Measurements from ENCODE around the gene CCT8L2.
"Not testable (repeated sequence)": the region's sequence is repeated elsewhere in the genome, so short reads cannot be mapped to it uniquely, and the experiment has no call there.

The CCT8L2 gene

DNA sequence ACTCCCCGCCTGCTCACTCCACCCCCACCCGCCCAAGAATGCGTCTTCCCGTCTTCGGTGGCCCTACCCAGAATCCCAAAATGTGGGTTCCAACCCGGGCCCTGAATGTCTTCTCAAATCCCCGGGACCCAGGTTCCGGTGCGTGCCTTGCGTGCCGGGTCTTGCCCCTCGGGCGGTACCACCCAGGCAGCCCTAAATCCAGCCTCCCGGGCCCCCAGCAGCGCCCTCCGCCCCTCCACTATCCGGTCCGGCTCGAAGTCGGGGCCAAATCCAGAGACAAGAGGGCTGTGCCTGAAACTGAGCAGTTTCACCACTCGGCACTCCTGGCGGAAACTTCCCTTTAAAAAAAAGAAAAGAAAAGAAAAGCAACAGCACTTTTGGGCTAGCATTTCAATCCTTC is 16.3 kb upstream of the CCT8L2 start:
- no peak overlapping the region for H3K4me3 ChIP-seq (replicated peaks; ENCODE audit: low read depth, low read length)
- H3K36me3 ChIP-seq (ENCODE audit: control insufficient read depth, insufficient read depth, low read length), result no peaks in the 10 kb centered on the region
- no peak for DNase-seq (ENCODE audit: extremely low read depth, insufficient read length)
- no peaks in the 10 kb centered on the region for H3K27me3 ChIP-seq (replicated peaks; ENCODE audit: control insufficient read depth, insufficient read depth, low read length)
- TF ChIP-seq, protein P1, sequence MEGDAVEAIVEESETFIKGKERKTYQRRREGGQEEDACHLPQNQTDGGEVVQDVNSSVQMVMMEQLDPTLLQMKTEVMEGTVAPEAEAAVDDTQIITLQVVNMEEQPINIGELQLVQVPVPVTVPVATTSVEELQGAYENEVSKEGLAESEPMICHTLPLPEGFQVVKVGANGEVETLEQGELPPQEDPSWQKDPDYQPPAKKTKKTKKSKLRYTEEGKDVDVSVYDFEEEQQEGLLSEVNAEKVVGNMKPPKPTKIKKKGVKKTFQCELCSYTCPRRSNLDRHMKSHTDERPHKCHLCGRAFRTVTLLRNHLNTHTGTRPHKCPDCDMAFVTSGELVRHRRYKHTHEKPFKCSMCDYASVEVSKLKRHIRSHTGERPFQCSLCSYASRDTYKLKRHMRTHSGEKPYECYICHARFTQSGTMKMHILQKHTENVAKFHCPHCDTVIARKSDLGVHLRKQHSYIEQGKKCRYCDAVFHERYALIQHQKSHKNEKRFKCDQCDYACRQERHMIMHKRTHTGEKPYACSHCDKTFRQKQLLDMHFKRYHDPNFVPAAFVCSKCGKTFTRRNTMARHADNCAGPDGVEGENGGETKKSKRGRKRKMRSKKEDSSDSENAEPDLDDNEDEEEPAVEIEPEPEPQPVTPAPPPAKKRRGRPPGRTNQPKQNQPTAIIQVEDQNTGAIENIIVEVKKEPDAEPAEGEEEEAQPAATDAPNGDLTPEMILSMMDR (IDR thresholded peaks at IDR 0.05; ENCODE audit: insufficient read depth, low read length, poor library complexity, severe bottlenecking), result no peak

DNA sequence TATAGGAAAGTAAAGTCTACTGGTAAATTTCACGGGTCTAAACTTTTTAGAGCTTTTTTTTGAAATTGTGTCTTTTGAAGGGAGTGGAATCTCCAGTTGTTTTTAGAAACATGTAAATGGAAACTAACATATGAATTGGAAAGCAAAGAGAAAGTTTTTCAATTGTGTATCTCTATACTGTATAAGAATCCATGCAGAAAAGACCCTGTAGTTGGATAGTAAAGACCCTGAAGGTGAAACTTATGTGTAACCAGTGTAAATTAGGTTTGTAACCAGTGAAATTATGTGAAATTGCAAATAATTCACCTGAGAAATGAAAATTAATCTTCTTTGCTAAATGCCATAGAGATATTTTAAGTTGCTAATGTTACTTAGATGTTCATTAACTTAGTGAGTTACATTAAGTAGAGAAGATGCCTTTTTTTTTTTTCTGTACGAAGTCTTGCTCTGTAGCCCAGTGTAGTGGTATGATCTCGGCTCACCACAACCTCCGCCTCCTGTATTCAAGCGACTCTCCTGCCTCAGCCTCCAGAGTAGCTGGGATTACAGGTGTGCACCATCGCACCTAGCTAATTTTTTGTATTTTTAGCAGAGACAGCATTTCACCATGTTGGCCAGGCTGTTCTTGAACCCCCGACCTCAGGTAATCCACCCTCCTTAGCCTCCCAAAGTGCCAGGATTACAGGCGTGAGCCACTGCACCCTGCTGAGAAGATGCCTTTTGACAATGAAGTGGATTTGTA is 11.8 kb upstream of the CCT8L2 start:
- not testable (repeated sequence) for H3K27me3 ChIP-seq (replicated peaks; ENCODE audit: control insufficient read depth, insufficient read depth, low read length); H3K4me3 ChIP-seq (replicated peaks; ENCODE audit: low read depth, low read length); H3K36me3 ChIP-seq (ENCODE audit: control insufficient read depth, insufficient read depth, low read length); DNase-seq (ENCODE audit: extremely low read depth, insufficient read length)

DNA sequence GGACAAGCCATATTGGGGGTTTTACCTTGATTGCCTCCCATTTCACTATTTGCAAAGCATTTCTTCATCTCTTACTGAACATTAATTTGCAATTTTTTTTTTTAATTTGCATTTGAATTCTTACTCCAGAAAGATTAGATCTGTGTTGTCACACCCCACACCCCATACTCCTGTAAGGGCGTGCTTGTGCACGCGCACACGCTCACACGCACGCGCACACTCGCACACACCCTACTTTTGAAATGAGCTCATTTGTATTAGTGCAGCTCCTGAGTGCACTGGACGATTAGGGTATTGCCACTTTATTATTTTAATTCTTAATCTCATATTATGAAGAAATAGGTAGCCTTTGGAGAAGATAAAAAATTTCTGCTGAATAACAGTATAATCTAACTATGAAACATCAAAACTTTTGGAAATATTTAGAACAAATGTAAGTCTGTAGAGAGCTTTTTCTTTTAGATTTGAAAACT is 11.2 kb upstream of the CCT8L2 start:
- H3K36me3 ChIP-seq (ENCODE audit: control insufficient read depth, insufficient read depth, low read length); DNase-seq (ENCODE audit: extremely low read depth, insufficient read length); H3K4me3 ChIP-seq (replicated peaks; ENCODE audit: low read depth, low read length); H3K27me3 ChIP-seq (replicated peaks; ENCODE audit: control insufficient read depth, insufficient read depth, low read length): not testable (repeated sequence)

DNA sequence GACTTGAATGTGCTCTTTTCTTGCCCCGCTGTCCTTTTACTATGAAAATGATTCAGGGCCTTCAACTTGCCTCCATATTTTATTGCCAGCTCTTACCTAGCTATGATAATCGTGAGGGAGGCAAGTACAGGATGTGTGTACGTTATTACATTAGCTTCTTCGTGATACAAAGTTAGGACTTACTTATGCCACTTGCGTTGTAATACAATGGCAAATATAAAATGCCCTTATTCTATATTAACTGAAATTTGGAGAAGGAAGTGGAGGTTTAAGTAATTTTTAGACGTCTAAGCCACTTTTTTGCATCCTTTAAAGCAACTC is 10.8 kb upstream of the CCT8L2 start:
- H3K27me3 ChIP-seq (replicated peaks; ENCODE audit: control insufficient read depth, insufficient read depth, low read length), result no peaks in the 10 kb centered on the region
- TF ChIP-seq, protein P1 (IDR thresholded peaks at IDR 0.05; ENCODE audit: insufficient read depth, low read length, poor library complexity, severe bottlenecking), result no peak
- no peak overlapping the region for H3K4me3 ChIP-seq (replicated peaks; ENCODE audit: low read depth, low read length)
- no peaks in the 10 kb centered on the region for H3K36me3 ChIP-seq (ENCODE audit: control insufficient read depth, insufficient read depth, low read length)
- no peak for DNase-seq (ENCODE audit: extremely low read depth, insufficient read length)

DNA sequence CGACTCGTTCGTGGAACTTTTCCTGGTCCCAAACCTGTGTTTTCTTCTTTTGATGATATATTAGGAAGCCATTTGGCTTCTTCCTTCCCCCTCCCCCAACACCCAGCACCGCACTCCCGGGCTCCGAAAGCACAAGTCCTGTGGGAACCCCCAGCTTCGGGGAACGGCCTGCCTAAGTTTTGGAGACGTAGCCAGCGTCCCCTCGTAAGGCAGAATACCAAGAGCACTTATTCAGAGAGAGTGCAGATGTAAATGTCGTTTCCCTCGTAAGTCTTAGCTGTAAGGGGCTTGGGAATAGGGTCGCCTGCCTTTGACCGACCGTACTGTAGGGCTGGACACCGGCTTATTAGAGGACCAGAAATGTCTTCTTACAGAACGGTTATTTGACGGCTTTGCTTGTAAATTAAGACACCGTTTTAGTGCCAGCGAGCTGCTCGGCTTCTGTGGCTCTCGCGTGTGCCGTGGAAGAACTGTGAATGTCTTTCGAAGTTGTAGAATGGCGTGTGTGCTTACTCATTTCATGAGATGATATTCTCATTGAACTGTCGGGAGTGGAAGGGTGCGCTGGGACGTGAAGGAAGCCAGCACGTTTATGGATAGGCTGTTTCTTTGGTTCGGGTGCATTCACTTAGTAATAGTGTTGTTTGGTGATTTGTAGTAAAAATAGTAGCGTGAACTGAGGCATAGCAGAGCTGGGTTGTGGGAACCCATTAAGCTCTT is 10.3 kb upstream of the CCT8L2 start:
- not testable (repeated sequence) for H3K27me3 ChIP-seq (replicated peaks; ENCODE audit: control insufficient read depth, insufficient read depth, low read length); DNase-seq (ENCODE audit: extremely low read depth, insufficient read length); H3K36me3 ChIP-seq (ENCODE audit: control insufficient read depth, insufficient read depth, low read length); H3K4me3 ChIP-seq (replicated peaks; ENCODE audit: low read depth, low read length)

DNA sequence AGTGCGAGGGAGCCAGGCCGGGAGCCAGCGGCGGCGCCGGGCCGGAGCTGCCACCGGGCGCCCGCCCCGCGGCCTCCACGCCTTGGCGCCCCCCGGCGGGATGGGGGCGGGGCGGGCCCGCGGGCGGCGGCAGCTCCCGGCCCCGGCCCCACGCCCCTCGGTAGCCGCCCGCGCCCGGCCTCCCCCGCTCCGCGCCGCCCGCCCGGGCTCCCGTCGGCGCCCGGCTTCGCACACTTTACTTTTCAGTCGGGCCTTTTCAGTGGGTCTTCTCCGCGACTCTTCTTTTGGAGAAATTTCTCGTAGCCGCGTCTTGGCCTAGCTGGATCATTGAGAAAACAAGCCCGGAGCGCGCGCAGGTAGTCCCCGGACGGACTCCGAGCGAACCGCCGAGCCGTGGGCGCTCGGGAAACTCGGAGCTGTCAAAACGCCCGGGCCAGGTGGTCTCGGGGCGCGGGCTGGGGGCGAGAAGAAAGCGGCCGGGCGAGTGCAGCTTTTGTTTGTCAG is 9.7 kb upstream of the CCT8L2 start:
- not testable (repeated sequence) for DNase-seq (ENCODE audit: extremely low read depth, insufficient read length); H3K27me3 ChIP-seq (replicated peaks; ENCODE audit: control insufficient read depth, insufficient read depth, low read length); H3K4me3 ChIP-seq (replicated peaks; ENCODE audit: low read depth, low read length); H3K36me3 ChIP-seq (ENCODE audit: control insufficient read depth, insufficient read depth, low read length)

DNA sequence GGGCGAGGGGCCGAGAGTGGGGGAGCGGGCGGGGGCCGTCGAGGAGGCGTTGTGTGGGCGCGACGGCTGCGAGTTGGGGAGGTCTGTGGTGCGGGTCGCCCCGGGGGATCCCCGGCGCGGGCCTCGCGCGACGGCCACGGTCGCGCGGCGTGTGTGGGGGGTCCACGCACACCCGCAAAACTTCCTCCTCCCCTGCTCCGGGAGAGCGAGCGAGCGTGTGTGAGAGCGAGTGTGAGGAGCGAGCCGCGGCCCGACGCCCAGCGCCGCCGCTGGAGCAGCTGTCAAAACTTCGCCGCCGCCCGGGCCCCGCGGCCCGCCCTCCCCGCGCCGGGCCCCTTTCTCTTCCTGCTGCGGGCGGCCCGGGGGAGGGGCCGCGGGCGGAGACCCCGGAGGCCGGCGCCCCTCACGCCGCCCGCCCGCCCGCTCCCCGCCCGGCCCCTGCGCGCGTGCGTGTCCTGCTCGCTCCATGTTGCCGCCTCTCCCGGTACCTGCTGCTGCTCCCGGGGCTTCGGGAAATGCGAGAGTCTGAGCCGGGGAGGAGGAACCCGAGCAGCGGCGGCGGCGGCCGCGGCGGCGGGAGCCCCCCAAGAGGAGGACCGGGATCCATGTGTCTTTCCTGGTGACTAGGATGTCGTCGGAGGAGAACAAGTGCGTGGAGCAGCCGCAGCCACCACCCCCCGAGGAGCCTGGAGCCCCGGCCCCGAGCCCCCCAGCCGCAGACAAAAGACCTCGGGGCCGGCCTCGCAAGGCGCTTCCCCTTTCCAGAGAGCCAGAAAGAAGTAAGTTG is 9.0 kb upstream of the CCT8L2 start:
- no peak for DNase-seq (ENCODE audit: extremely low read depth, insufficient read length)
- TF ChIP-seq, protein P1 (IDR thresholded peaks at IDR 0.05; ENCODE audit: insufficient read depth, low read length, poor library complexity, severe bottlenecking), result no peak
- Histone ChIP-seq H3K4me3 (replicated peaks; ENCODE audit: low read depth, low read length) (no peak overlapping the region), H3K27me3 (replicated peaks; ENCODE audit: control insufficient read depth, insufficient read depth, low read length) (no peaks in the 10 kb centered on the region), H3K36me3 (ENCODE audit: control insufficient read depth, insufficient read depth, low read length) (no peaks in the 10 kb centered on the region)

DNA sequence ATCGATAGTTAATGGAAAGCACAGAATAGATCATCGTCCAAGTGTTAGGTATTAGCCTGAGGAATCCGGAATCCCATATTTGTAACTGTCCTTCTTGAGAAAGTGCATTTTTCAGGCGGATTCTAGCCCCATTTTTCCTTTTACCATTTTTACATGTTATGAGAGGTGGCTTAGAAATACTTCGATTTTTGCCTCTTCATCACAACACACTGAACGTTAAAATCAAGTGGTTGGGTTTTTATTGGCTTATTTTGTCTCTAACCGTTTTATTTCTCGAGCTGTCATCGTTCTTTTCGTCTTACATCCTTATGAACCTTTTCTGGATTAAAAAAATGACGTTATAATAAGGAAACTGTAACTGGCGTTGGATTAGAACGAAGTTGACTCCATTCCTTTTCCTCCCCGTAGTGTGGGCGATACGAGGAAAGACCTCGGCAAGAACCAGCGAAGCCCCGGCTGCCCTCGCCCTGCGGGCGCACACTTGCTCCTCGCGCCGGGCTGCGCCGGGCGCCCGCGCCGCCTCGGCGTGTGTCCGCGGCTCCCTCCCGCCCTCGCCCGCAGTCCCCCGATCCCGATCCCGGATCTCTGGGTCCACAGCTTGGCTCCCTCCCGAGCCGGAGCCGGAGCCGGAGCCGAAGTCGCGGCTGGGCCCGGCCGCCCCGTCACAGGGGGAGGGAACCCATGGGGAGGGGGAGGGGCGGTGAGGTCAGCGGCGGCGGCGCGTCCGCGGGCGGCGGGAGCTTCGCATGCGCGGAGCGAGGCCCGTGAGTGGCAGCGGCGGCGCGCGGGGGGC is 8.2 kb upstream of the CCT8L2 start:
- not testable (repeated sequence) for H3K27me3 ChIP-seq (replicated peaks; ENCODE audit: control insufficient read depth, insufficient read depth, low read length); H3K36me3 ChIP-seq (ENCODE audit: control insufficient read depth, insufficient read depth, low read length); DNase-seq (ENCODE audit: extremely low read depth, insufficient read length); H3K4me3 ChIP-seq (replicated peaks; ENCODE audit: low read depth, low read length)

DNA sequence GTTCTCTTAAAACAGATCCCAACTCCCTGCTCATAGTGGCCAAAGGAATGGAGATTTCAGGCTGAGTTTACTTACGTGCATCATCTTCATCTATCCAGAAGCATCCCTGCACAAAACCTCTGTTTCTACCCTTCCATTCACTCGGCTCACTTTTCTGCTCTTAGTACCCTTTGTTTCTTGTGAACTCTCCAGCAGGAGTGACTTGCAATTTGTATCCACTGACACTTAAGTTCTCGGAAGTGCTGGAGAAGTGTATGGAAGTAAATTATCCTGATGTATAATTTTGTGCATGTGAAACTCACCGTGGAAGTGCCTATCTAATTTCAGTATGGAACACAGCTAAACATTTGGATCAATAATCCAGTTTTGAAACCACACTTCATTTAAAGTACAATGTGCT is 7.0 kb upstream of the CCT8L2 start:
- not testable (repeated sequence) for H3K27me3 ChIP-seq (replicated peaks; ENCODE audit: control insufficient read depth, insufficient read depth, low read length); H3K36me3 ChIP-seq (ENCODE audit: control insufficient read depth, insufficient read depth, low read length); H3K4me3 ChIP-seq (replicated peaks; ENCODE audit: low read depth, low read length); DNase-seq (ENCODE audit: extremely low read depth, insufficient read length)

DNA sequence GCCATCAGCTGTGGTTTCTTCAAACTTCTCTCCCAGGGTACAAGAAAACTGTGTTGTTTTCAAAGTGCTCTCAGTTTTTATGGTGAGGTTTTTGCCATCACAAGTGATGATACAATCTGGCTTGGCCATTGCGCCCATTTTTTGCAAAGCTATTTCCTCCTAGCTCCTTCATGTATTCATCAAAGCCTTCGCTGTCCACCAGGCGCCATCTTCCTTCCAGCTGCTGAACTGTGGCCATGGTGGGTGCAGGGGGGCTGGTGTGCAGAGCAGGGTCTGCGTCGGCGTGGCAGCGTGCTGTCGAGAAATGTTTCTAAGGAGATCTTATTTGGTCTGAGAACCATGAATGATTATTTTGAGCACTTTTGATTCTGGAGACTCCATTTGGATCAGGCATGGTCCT is 2.6 kb upstream of the CCT8L2 start:
- not testable (repeated sequence) for H3K27me3 ChIP-seq (replicated peaks; ENCODE audit: control insufficient read depth, insufficient read depth, low read length); DNase-seq (ENCODE audit: extremely low read depth, insufficient read length); H3K4me3 ChIP-seq (replicated peaks; ENCODE audit: low read depth, low read length); H3K36me3 ChIP-seq (ENCODE audit: control insufficient read depth, insufficient read depth, low read length)

Data from GM06990 (cell line).